IPS-15b (cell line): ENCODE data around the gene AGAP1.

Source experiments
- H3K27me3 ChIP-seq: one replicate; pipeline ENCODE4 v1.6.1; 2013; ENCODE audit warnings: low read length; ENCODE audit not compliant: control insufficient read depth, insufficient read depth
- H3K36me3 ChIP-seq: one replicate; pipeline ENCODE4 v1.6.1; 2013; ENCODE audit warnings: low read length; ENCODE audit not compliant: control insufficient read depth, insufficient read depth
- H3K4me1 ChIP-seq: one replicate; pipeline ENCODE4 v1.6.1; 2013; ENCODE audit warnings: mild to moderate bottlenecking, low read length; ENCODE audit not compliant: control insufficient read depth, insufficient read depth
- H3K4me3 ChIP-seq: one replicate; pipeline ENCODE4 v1.5.1; 2013; ENCODE audit warnings: low read depth, low read length
- H3K9ac ChIP-seq: one replicate; pipeline ENCODE4 v1.6.1; 2013; ENCODE audit warnings: low read depth, mild to moderate bottlenecking, low read length
- H3K9me3 ChIP-seq: one replicate; pipeline ENCODE4 v1.6.1; 2013; ENCODE audit warnings: mild to moderate bottlenecking, low read length; ENCODE audit not compliant: control insufficient read depth, insufficient read depth

Gene AGAP1

GRCh38 chr2:236112466-236112865 is 618.6 kb downstream of the AGAP1 start:
- Histone ChIP-seq H3K9me3 (no peaks in the 10 kb centered on the region), H3K36me3 (no peaks in the 10 kb centered on the region), H3K9ac (no peak overlapping the region), H3K4me3 (no peak overlapping the region), H3K27me3 (peaks cover 3% of the 10 kb centered on the region), H3K4me1 (peaks cover 8% of the 10 kb centered on the region)

GRCh38 chr2:236113425-236113824 is 619.6 kb downstream of the AGAP1 start:
- Histone ChIP-seq H3K4me1 (peaks cover 9% of the 10 kb centered on the region), H3K9ac (no peak overlapping the region), H3K9me3 (no peaks in the 10 kb centered on the region), H3K4me3 (no peak overlapping the region), H3K27me3 (peaks cover 3% of the 10 kb centered on the region), H3K36me3 (no peaks in the 10 kb centered on the region)

GRCh38 chr2:236113948-236114347 is 620.1 kb downstream of the AGAP1 start:
- Histone ChIP-seq H3K4me3 (no peak overlapping the region), H3K27me3 (peaks cover 3% of the 10 kb centered on the region), H3K9me3 (no peaks in the 10 kb centered on the region), H3K4me1 (peaks cover 4% of the 10 kb centered on the region), H3K36me3 (no peaks in the 10 kb centered on the region), H3K9ac (no peak overlapping the region)

GRCh38 chr2:236114959-236115358 is 621.1 kb downstream of the AGAP1 start:
- peaks cover 7% of the 10 kb centered on the region for H3K4me1 ChIP-seq
- no peaks in the 10 kb centered on the region for H3K9me3 ChIP-seq
- H3K27me3 ChIP-seq, result peaks cover 3% of the 10 kb centered on the region
- H3K4me3 ChIP-seq, result no peak overlapping the region
- H3K9ac ChIP-seq, result no peak overlapping the region
- H3K36me3 ChIP-seq, result no peaks in the 10 kb centered on the region

- Histone ChIP-seq H3K9ac (no peak overlapping the region), H3K4me3 (no peak overlapping the region), H3K4me1 (peaks cover 11% of the 10 kb centered on the region), H3K9me3 (no peaks in the 10 kb centered on the region), H3K27me3 (peaks cover 3% of the 10 kb centered on the region), H3K36me3 (no peaks in the 10 kb centered on the region)
These were observed 623.6 kb downstream of the AGAP1 start for GRCh38 chr2:236117401-236117800.

- Histone ChIP-seq H3K27me3 (peaks cover 3% of the 10 kb centered on the region), H3K4me3 (no peak overlapping the region), H3K9me3 (no peaks in the 10 kb centered on the region), H3K4me1 (peaks cover 11% of the 10 kb centered on the region), H3K9ac (no peak overlapping the region), H3K36me3 (no peaks in the 10 kb centered on the region)
These were observed 624.0 kb downstream of the AGAP1 start for GRCh38 chr2:236117861-236118269.

- H3K9ac ChIP-seq, result no peak overlapping the region
- no peak overlapping the region for H3K4me3 ChIP-seq
- H3K27me3 ChIP-seq, result peaks cover 3% of the 10 kb centered on the region
- peaks cover 11% of the 10 kb centered on the region for H3K4me1 ChIP-seq
- H3K36me3 ChIP-seq, result no peaks in the 10 kb centered on the region
- H3K9me3 ChIP-seq, result no peaks in the 10 kb centered on the region
These were observed 625.2 kb downstream of the AGAP1 start for GRCh38 chr2:236119003-236119402.

- Histone ChIP-seq H3K36me3 (no peaks in the 10 kb centered on the region), H3K4me3 (no peak overlapping the region)
These were observed 625.6 kb downstream of the AGAP1 start for GRCh38 chr2:236119476-236119875.

GRCh38 chr2:236120141-236120601 is 626.3 kb downstream of the AGAP1 start:
- Histone ChIP-seq H3K27me3 (peaks cover 3% of the 10 kb centered on the region), H3K9me3 (no peaks in the 10 kb centered on the region), H3K36me3 (no peaks in the 10 kb centered on the region), H3K4me1 (peaks cover 11% of the 10 kb centered on the region), H3K4me3 (no peak overlapping the region), H3K9ac (no peak overlapping the region)

More at GRCh38 chr2:236119476-236119875, 625.6 kb downstream of the AGAP1 start:
- peaks cover 3% of the 10 kb centered on the region for H3K27me3 ChIP-seq
- no peaks in the 10 kb centered on the region for H3K9me3 ChIP-seq
- peaks cover 11% of the 10 kb centered on the region for H3K4me1 ChIP-seq
- no peak overlapping the region for H3K9ac ChIP-seq

GRCh38 chr2:236120829-236121228 is 627.0 kb downstream of the AGAP1 start:
- Histone ChIP-seq H3K36me3 (no peaks in the 10 kb centered on the region), H3K9ac (no peak overlapping the region), H3K9me3 (no peaks in the 10 kb centered on the region), H3K27me3 (peaks cover 3% of the 10 kb centered on the region), H3K4me1 (peaks cover 11% of the 10 kb centered on the region), H3K4me3 (no peak overlapping the region)

- no peaks in the 10 kb centered on the region for H3K36me3 ChIP-seq
- H3K9ac ChIP-seq, result no peak overlapping the region
- H3K27me3 ChIP-seq, result peaks cover 3% of the 10 kb centered on the region
- peaks cover 11% of the 10 kb centered on the region for H3K4me1 ChIP-seq
- H3K4me3 ChIP-seq, result no peak overlapping the region
- no peaks in the 10 kb centered on the region for H3K9me3 ChIP-seq
These were observed 627.7 kb downstream of the AGAP1 start for GRCh38 chr2:236121546-236121945.

- H3K27me3 ChIP-seq, result no peaks in the 10 kb centered on the region
- H3K36me3 ChIP-seq, result no peaks in the 10 kb centered on the region
- no peak overlapping the region for H3K9ac ChIP-seq
- no peaks in the 10 kb centered on the region for H3K9me3 ChIP-seq
- no peak overlapping the region for H3K4me3 ChIP-seq
- H3K4me1 ChIP-seq, result peaks cover 12% of the 10 kb centered on the region
These were observed 628.4 kb downstream of the AGAP1 start for GRCh38 chr2:236122236-236122635.
